Endothelial cell of umbilical vein (primary cell): ENCODE results near the gene ARID1B. TPM values are rescaled to one million over a fixed set of nuclear protein-coding genes. Genes with fewer than 3 reads are reported as not detected.

Experiments
- BruUV-seq: library from RNA; stranded (reverse); fragments of 400-500 nt; replicated peaks from 2 replicates; lab custom pipeline; 2021; lab: Mats Ljungman, UMichigan
- CTCF ChIA-PET: fragments of 300-600, 350-600 bp; sonication (Branson Sonifier 250); formaldehyde crosslinking; loops from one replicate; lab custom pipeline; 2021; ENCODE audit warnings: antibody characterized with exemption, inconsistent platforms; lab: Charles Lee
- POLR2A ChIA-PET: fragments of 300-600, 350-600 bp; sonication (Branson Sonifier 250); formaldehyde crosslinking; loops from one replicate; lab custom pipeline; 2021; ENCODE audit warnings: antibody characterized with exemption, inconsistent platforms; lab: Charles Lee
- DNase-seq: peaks from one replicate; pipeline ENCODE4 v3.0.0-alpha.2; 2011; ENCODE audit warnings: low read depth, low spot score
- FAIRE-seq: peaks from 2 replicates; lab custom pipeline; 2011; peaks lifted over from hg19 to GRCh38; lab: Jason Lieb, UNC
- H2AFZ ChIP-seq: 2 replicates; pipeline ENCODE4 v1.6.0; 2012; ENCODE audit warnings: low read depth, low read length, control low read depth, inconsistent platforms
- H3K27ac ChIP-seq: 2 replicates; pipeline ENCODE4 v1.5.1; 2011; ENCODE audit warnings: low read depth, mild to moderate bottlenecking, control low read depth, low read length, moderate library complexity; ENCODE audit not compliant: insufficient read depth
- H3K27me3 ChIP-seq, 2 experiments: 2 replicates each; pipeline versions ENCODE4 v1.6.0 to v1.6.1; 2011; ENCODE audit warnings: low read length in 2 of 2, mixed read lengths in 1 of 2; ENCODE audit not compliant: control insufficient read depth in 2 of 2, insufficient read depth in 2 of 2
- H3K36me3 ChIP-seq, 2 experiments: 2 replicates in 1 of 2; 3 replicates in 1 of 2; pipeline ENCODE4 v1.5.1; 2011; ENCODE audit warnings: low read length in 2 of 2, mild to moderate bottlenecking in 1 of 2, moderate library complexity in 1 of 2; ENCODE audit not compliant: control insufficient read depth in 2 of 2, insufficient read depth in 2 of 2; ENCODE audit errors: extremely low read depth in 1 of 2
- H3K4me1 ChIP-seq: 3 replicates; pipeline ENCODE4 v1.5.1; 2011; ENCODE audit warnings: mild to moderate bottlenecking, low read length; ENCODE audit not compliant: control insufficient read depth, insufficient read depth; ENCODE audit errors: extremely low read depth
- H3K4me2 ChIP-seq: 2 replicates; pipeline ENCODE4 v1.6.1; 2011; ENCODE audit warnings: low read length, control low read depth, mixed read lengths; ENCODE audit not compliant: insufficient read depth
- H3K4me3 ChIP-seq, 3 experiments: fragments of 200-600 bp in 1 of 3; sonication (generic), shearing (Covaris generic) in 1 of 3; replicated peaks in 1 of 3; 2 replicates each; pipeline ENCODE4 v1.5.1; 2011 to 2016; ENCODE audit warnings: control low read depth in 3 of 3, low read length in 3 of 3, mild to moderate bottlenecking in 2 of 3, inconsistent platforms in 1 of 3, low read depth in 1 of 3, moderate library complexity in 1 of 3; ENCODE audit not compliant: insufficient read depth in 1 of 3
- H3K79me2 ChIP-seq: 2 replicates; pipeline ENCODE4 v1.6.0; 2012; ENCODE audit warnings: low read length, inconsistent platforms; ENCODE audit not compliant: control insufficient read depth, insufficient read depth
- H3K9ac ChIP-seq: replicated peaks from 2 replicates; pipeline ENCODE3; 2011; ENCODE audit warnings: low read length, control low read depth; ENCODE audit not compliant: insufficient read depth; ENCODE audit errors: extremely low read depth
- H3K9me1 ChIP-seq: replicated peaks from 3 replicates; pipeline ENCODE4 v1.6.0; 2011; ENCODE audit warnings: mild to moderate bottlenecking, low read length; ENCODE audit not compliant: control insufficient read depth, insufficient read depth; ENCODE audit errors: extremely low read depth
- H3K9me3 ChIP-seq: replicated peaks from 2 replicates; pipeline ENCODE4 v1.5.1; 2012; ENCODE audit warnings: low read length, inconsistent platforms; ENCODE audit not compliant: control insufficient read depth, insufficient read depth
- H4K20me1 ChIP-seq: replicated peaks from 2 replicates; pipeline ENCODE3; 2011; ENCODE audit warnings: mild to moderate bottlenecking, low read length; ENCODE audit not compliant: control insufficient read depth, insufficient read depth; ENCODE audit errors: extremely low read depth
- CTCF ChIP-seq, 2 donors: IDR thresholded peaks; 1 replicate in 1 of 2; 2 replicates in 1 of 2; pipeline ENCODE4 v1.5.1; 2011; ENCODE audit warnings: low read length in 2 of 2, mild to moderate bottlenecking in 2 of 2, moderate library complexity in 2 of 2, control low read depth in 1 of 2, inconsistent platforms in 1 of 2, low read depth in 1 of 2; ENCODE audit not compliant: insufficient read depth in 1 of 2; ENCODE audit errors: extremely low read depth in 1 of 2
- EZH2 ChIP-seq: IDR thresholded peaks from 2 replicates; pipeline ENCODE4 v1.6.1; 2012; ENCODE audit warnings: borderline replicate concordance, low read depth, mild to moderate bottlenecking, moderate library complexity, low read length, inconsistent platforms; ENCODE audit not compliant: severe bottlenecking
- FOS ChIP-seq: IDR thresholded peaks from 2 replicates; pipeline ENCODE4 v1.6.1; 2011; ENCODE audit warnings: mild to moderate bottlenecking, low read length, moderate library complexity, borderline replicate concordance; ENCODE audit not compliant: insufficient read depth
- GATA2 ChIP-seq: IDR thresholded peaks from 2 replicates; pipeline ENCODE4 v1.7.0; 2011; ENCODE audit warnings: low read depth, mild to moderate bottlenecking, moderate library complexity, mixed read lengths, low read length; ENCODE audit not compliant: insufficient read length, insufficient read depth
- JUN ChIP-seq: IDR thresholded peaks from 2 replicates; pipeline ENCODE4 v1.6.1; 2011; ENCODE audit warnings: borderline replicate concordance, low read depth; ENCODE audit not compliant: insufficient read length, insufficient read depth
- MAX ChIP-seq: IDR thresholded peaks from 2 replicates; pipeline ENCODE4 v1.6.1; 2011; ENCODE audit not compliant: insufficient read depth, insufficient read length
- MYC ChIP-seq: IDR thresholded peaks from one replicate; pipeline ENCODE4 v1.6.1; 2011; ENCODE audit warnings: mild to moderate bottlenecking, low read depth, low read length
- POLR2A ChIP-seq: IDR thresholded peaks from 2 replicates; pipeline ENCODE4 v1.6.1; 2012; ENCODE audit warnings: low read depth, mild to moderate bottlenecking, control low read depth, low read length
- POLR2AphosphoS5 ChIP-seq: IDR thresholded peaks from 2 replicates; pipeline ENCODE4 v1.6.1; 2012; ENCODE audit warnings: low read depth, mild to moderate bottlenecking, control low read depth, low read length, moderate library complexity; ENCODE audit not compliant: insufficient read depth
- dilution Hi-C: fragments of 300-500 bp; cut with MboI; formaldehyde crosslinking; loops from one replicate; pipeline ENCODE4 v1.15.0; 2019; ENCODE audit warnings: low sequenced_read_pairs; ENCODE audit not compliant: extremely low pct_ligation_motif_present
- intact Hi-C: fragments of 100-400 bp; cut with micrococcal nuclease; formaldehyde crosslinking; loops from one replicate; pipeline ENCODE4 v1.10.0; 2022
- polyA plus RNA-seq, 4 experiments: library from polyadenylated mRNA; depleted of rRNA in 3 of 4; stranded (reverse) in 3 of 4; unstranded in 1 of 4; fragments of >200 nt; gene quantifications; 2 replicates each; pipeline versions ENCODE4 v1.2.1 to v1.2.3, GENCODE V29; 2011 to 2012; ENCODE audit warnings: missing spikeins in 1 of 4
- total RNA-seq: library from RNA; stranded (reverse); gene quantifications from 2 replicates; pipeline ENCODE4 v1.2.3, GENCODE V29; 2021

Gene ARID1B
- total and polyA plus RNA-seq, 2 donors (not counting 3 experiments of a cell fraction or from before 2014, with no cell fraction given): 21.8 to 89.5 TPM

- no TSS peak for BruUV-seq
- Histone ChIP-seq H3K9ac (no peak overlapping the region), H2AFZ (no peak overlapping the region), H3K36me3 (no peaks in the 10 kb centered on the region), H3K9me1 (no peaks in the 10 kb centered on the region), H3K4me3 (no peak overlapping the region), H3K27me3 (no peaks in the 10 kb centered on the region), H3K9me3 (no peaks in the 10 kb centered on the region), H4K20me1 (no peaks in the 10 kb centered on the region), H3K4me2 (peak overlapping the region; percentile 98), H3K27ac (no peak overlapping the region), H3K79me2 (peaks cover 46% of the 10 kb centered on the region), H3K4me1 (peaks cover 18% of the 10 kb centered on the region)
- CTCF ChIA-PET: interaction anchor here (0.7 to 1.3 kb wide), 4 partner anchors 21 to 1692 kb away, joined by 3 to 4 read pairs (median 3); no protein-coding TSS in a partner anchor
- peak; percentile 14 for DNase-seq
- FAIRE-seq: no peak
- intact Hi-C loops: loop anchor here (1.0 to 5.0 kb wide), 4 partner anchors 67 to 673 kb away; no protein-coding TSS in a partner anchor
- TF ChIP-seq CTCF (IDR thresholded peaks at IDR 0.05; ENCODE audit: extremely low read depth in 1 of 2, insufficient read depth in 1 of 2, low read depth in 1 of 2, low read length in 2 of 2) (no peak), JUN (no peak), EZH2 (no peak), FOS (no peak), POLR2AphosphoS5 (no peak), GATA2 (no peak), POLR2A (no peak), MYC (no peak), MAX (no peak)
- dilution Hi-C loops: no loop called here
- POLR2A ChIA-PET: interaction anchor here (0.6 kb wide), 1 partner anchor 213 kb away, joined by 5 read pairs; no protein-coding TSS in a partner anchor
Observed at GRCh38 chr6:157019733-157020132, 242.6 kb downstream of the ARID1B start.
